PC-3 (cell line): ENCODE data around the gene GLDC. TPM values are rescaled to one million over a fixed set of nuclear protein-coding genes. Genes with fewer than 3 reads are reported as not detected.
A peak's percentile ranks its signal among the peaks of the same experiment; 100 is the strongest.

Experiments used
- ATAC-seq: fragments of 200-7000 bp; cut with Tn5 transposase; 2 replicates; pipeline ENCODE4 v1.9.1; 2020; ENCODE audit warnings: mild to moderate bottlenecking, moderate library complexity
- BruUV-seq: library from RNA; stranded (reverse); fragments of 400-500 nt; replicated peaks from 2 replicates; lab custom pipeline; 2021; lab: Mats Ljungman, UMichigan
- CTCF ChIA-PET: fragments of 300-600 bp; sonication (Branson Sonifier 250); formaldehyde crosslinking; loops from one replicate; lab custom pipeline; 2022; ENCODE audit warnings: antibody characterized with exemption; lab: Charles Lee
- POLR2A ChIA-PET: fragments of 300-600 bp; sonication (Branson Sonifier 250); formaldehyde crosslinking; loops from one replicate; lab custom pipeline; 2022; ENCODE audit warnings: antibody characterized with exemption; ENCODE audit not compliant: unreplicated experiment; lab: Charles Lee
- DNase-seq: peaks from one replicate; pipeline ENCODE4 v3.0.0-alpha.2; 2015
- H2AFZ ChIP-seq: fragments of 300-600 bp; sonication (generic); 2 replicates; pipeline ENCODE4 v1.6.0; 2016; ENCODE audit warnings: antibody characterized with exemption, low read length
- H3F3A ChIP-seq: fragments of 300-600 bp; sonication (generic); one replicate; pipeline ENCODE4 v1.6.0; 2017; ENCODE audit warnings: antibody characterized with exemption, low read length, control low read depth, mild to moderate bottlenecking; ENCODE audit not compliant: unreplicated experiment
- H3K27ac ChIP-seq: fragments of 300-600 bp; sonication (generic); 2 replicates; pipeline ENCODE4 v1.5.1; 2016; ENCODE audit warnings: mild to moderate bottlenecking, low read length
- H3K27me3 ChIP-seq: fragments of 300-600 bp; sonication (generic); 2 replicates; pipeline ENCODE4 v1.6.1; 2016; ENCODE audit warnings: low read length, mixed read lengths
- H3K36me3 ChIP-seq: fragments of 300-600 bp; sonication (generic); 2 replicates; pipeline ENCODE4 v1.6.1; 2016; ENCODE audit warnings: low read depth, mixed run types, low read length, mixed read lengths
- H3K4me1 ChIP-seq: fragments of 300-600 bp; sonication (generic); 2 replicates; pipeline ENCODE4 v1.5.1; 2016; ENCODE audit warnings: low read length; ENCODE audit not compliant: insufficient read depth
- H3K4me2 ChIP-seq: fragments of 300-600 bp; sonication (generic); 2 replicates; pipeline ENCODE4 v1.6.0; 2016; ENCODE audit warnings: low read length
- H3K4me3 ChIP-seq: fragments of 300-600 bp; sonication (generic); 2 replicates; pipeline ENCODE4 v1.5.1; 2016; ENCODE audit warnings: mild to moderate bottlenecking, low read length, mixed read lengths
- H3K79me2 ChIP-seq: fragments of 300-600 bp; sonication (generic); 2 replicates; pipeline ENCODE4 v1.6.1; 2017; ENCODE audit warnings: low read length, mixed read lengths
- H3K9ac ChIP-seq: fragments of 300-600 bp; sonication (generic); 2 replicates; pipeline ENCODE4 v1.6.0; 2016; ENCODE audit warnings: mild to moderate bottlenecking, low read length
- H3K9me2 ChIP-seq: fragments of 300-600 bp; sonication (generic); replicated peaks from 2 replicates; pipeline ENCODE4 v1.6.1; 2016; ENCODE audit warnings: mixed run types, low read length, mixed read lengths
- H3K9me3 ChIP-seq: fragments of 300-600 bp; sonication (generic); 2 replicates; pipeline ENCODE4 v1.6.1; 2016; ENCODE audit warnings: low read length, mixed read lengths
- H4K20me1 ChIP-seq: fragments of 300-600 bp; sonication (generic); 2 replicates; pipeline ENCODE4 v1.6.1; 2016; ENCODE audit warnings: low read length, mixed read lengths
- CTCF ChIP-seq: fragments of 300-600 bp; sonication (generic); conservative IDR thresholded peaks from 2 replicates; pipeline ENCODE4 v1.5.1; 2017; ENCODE audit warnings: antibody characterized with exemption, low read depth, mild to moderate bottlenecking, low read length
- EZH2 ChIP-seq: fragments of 300-600 bp; sonication (generic); IDR thresholded peaks from one replicate; pipeline ENCODE4 v1.6.1; 2017; ENCODE audit warnings: antibody characterized with exemption, mild to moderate bottlenecking, low read length; ENCODE audit not compliant: unreplicated experiment
- EZH2phosphoT487 ChIP-seq: fragments of 300-600 bp; sonication (generic); IDR thresholded peaks from 2 replicates; pipeline ENCODE4 v1.6.1; 2018; ENCODE audit warnings: mild to moderate bottlenecking, antibody characterized with exemption, low read length, borderline replicate concordance
- intact Hi-C: fragments of 100-400 bp; cut with micrococcal nuclease; formaldehyde crosslinking; loops from 2 replicates; pipeline ENCODE4 v1.9.0; 2023
- total RNA-seq: library from RNA; depleted of rRNA; stranded (reverse); fragments of >200 nt; gene quantifications from 2 replicates; pipeline ENCODE4 v1.2.3, GENCODE V29; 2014

Gene GLDC
- total RNA-seq, 1 experiment from 2014 or later = 8.1 TPM

DNA sequence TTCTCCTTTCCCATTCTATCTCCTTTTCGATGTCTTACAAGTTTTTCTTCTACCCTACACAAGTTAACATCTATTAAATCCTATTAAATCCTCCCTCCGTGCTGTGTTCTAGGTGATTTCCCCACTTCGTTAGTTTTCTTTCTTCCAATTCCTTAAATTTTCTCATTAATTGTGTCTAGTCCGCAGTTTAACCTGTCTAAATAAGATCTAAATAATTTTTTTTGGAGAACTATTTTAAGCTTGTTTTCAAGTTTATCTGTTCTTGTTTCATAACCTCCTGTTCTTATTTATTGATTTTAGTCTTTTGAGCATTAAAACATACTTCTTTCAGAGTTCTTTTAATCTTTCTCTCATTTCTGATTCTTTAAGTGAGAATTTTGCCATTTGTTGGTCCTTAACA lies 123.3 kb downstream of the GLDC start:
- ChIA-PET CTCF (no interaction called here), POLR2A (no interaction called here)
- Histone ChIP-seq H3K9ac (no peak overlapping the region), H3K36me3 (no peaks in the 10 kb centered on the region; the same call in 1 of the 2 replicates), H4K20me1 (no peaks in the 10 kb centered on the region), H3K4me3 (no peak overlapping the region), H3K79me2 (no peaks in the 10 kb centered on the region), H2AFZ (no peak overlapping the region), H3K27me3 (no peaks in the 10 kb centered on the region), H3F3A (no peaks in the 10 kb centered on the region), H3K9me2 (no peaks in the 10 kb centered on the region), H3K4me2 (no peak overlapping the region), H3K27ac (no peak overlapping the region), H3K4me1 (no peaks in the 10 kb centered on the region), H3K9me3 (no peaks in the 10 kb centered on the region)
- ATAC-seq = no peak
- intact Hi-C loops = no loop called here
- TF ChIP-seq EZH2 (no peak), EZH2phosphoT487 (no peak), CTCF (no peak)
- BruUV-seq = no TSS peak
- no peak for DNase-seq

DNA sequence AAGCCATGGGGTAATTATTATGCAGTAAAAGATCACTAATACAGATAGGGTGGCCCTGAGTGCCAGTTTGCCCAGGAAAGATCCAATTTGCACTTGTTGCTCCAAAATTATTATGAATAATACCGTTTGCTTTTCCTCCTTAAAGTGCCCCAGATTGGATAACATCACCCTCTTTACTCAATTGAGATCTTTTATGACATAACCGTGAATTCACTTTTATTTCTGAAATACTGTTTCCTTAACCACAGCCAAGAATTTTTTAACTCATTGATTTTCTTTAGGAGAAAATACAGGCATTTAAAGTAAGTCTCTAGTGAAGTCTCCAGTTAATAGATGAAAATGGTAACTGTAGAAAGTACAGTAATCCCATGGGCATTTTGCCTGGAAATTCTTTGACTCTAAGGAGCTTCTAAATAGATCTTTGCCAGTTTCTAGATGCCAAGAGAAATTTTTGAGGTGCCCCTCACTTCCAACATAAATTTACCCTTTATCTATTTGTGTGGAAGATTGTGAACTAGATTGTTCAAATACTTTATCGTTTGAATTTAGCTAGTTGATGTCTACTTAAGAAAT lies 133.4 kb downstream of the GLDC start:
- H3K9ac ChIP-seq = no peak overlapping the region
- H3K9me3 ChIP-seq = no peaks in the 10 kb centered on the region
- CTCF ChIA-PET = no interaction called here
- H3K36me3 ChIP-seq = peaks cover 3% of the 10 kb centered on the region; the same call in 1 of the 2 replicates
- no peak overlapping the region for H3K4me2 ChIP-seq
- no peaks in the 10 kb centered on the region for H3K79me2 ChIP-seq
- POLR2A ChIA-PET = interaction anchor here (0.6 kb wide), 1 partner anchor 129 kb away, joined by 4 read pairs; no protein-coding TSS in a partner anchor
- H3K9me2 ChIP-seq = no peaks in the 10 kb centered on the region
- no peak for TF ChIP-seq CTCF
- no peak for TF ChIP-seq EZH2
- TF ChIP-seq EZH2phosphoT487 = no peak
- H3K27ac ChIP-seq = no peak overlapping the region
- no peaks in the 10 kb centered on the region for H3K27me3 ChIP-seq
- no TSS peak for BruUV-seq
- H3K4me3 ChIP-seq = no peak overlapping the region
- no peak for DNase-seq
- H3F3A ChIP-seq = no peaks in the 10 kb centered on the region
- intact Hi-C loops = no loop called here
- H4K20me1 ChIP-seq = no peaks in the 10 kb centered on the region
- no peak overlapping the region for H2AFZ ChIP-seq
- no peak for ATAC-seq
- no peaks in the 10 kb centered on the region for H3K4me1 ChIP-seq

DNA sequence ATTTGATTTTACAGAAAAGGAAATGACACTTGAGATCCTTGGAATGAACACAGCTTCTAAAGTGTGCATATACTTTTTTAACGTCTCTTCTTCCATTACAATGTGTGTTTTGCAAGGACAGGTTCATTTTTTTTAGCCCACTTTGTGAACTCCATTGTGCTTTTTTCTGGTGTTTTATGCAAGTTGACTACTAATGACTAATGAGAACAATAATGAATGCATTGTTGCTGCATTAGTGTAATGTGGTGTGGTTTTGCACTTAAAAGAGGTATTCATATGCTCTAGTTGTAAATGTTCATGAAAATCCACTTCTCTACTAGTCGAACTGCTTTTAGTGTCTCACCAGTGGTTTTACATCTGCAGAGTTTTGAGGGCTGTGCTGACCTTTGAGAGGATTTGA lies 139.0 kb downstream of the GLDC start:
- CTCF ChIA-PET = no interaction called here

More for the DNA sequence above, 139.0 kb downstream of the GLDC start:
- Histone ChIP-seq H3K9ac (no peak overlapping the region), H3K4me2 (no peak overlapping the region), H3K36me3 (peaks cover 19% of the 10 kb centered on the region), H3K4me1 (peaks cover 14% of the 10 kb centered on the region), H3K27me3 (no peaks in the 10 kb centered on the region), H3K27ac (no peak overlapping the region), H2AFZ (no peak overlapping the region), H3F3A (no peaks in the 10 kb centered on the region), H3K4me3 (no peak overlapping the region), H3K9me2 (no peaks in the 10 kb centered on the region), H3K9me3 (no peaks in the 10 kb centered on the region), H3K79me2 (no peaks in the 10 kb centered on the region), H4K20me1 (no peaks in the 10 kb centered on the region)
- ATAC-seq (no peak), DNase-seq (peak; percentile 14)
- POLR2A ChIA-PET = no interaction called here
- TSS peak; percentile 7 for BruUV-seq
- TF ChIP-seq CTCF = no peak
- no peak for TF ChIP-seq EZH2phosphoT487
- no peak for TF ChIP-seq EZH2
- intact Hi-C loops = no loop called here
